Right atrium auricular region (tissue), 2 donors: ENCODE measurements around the gene CCM2L. TPM values are rescaled to one million over a fixed set of nuclear protein-coding genes. Genes with fewer than 3 reads are reported as not detected.

ENCODE experiments used
- DNase-seq: peaks from one replicate; pipeline ENCODE4 v3.0.0-alpha.2; 2019; ENCODE audit warnings: low spot score
- H3K27ac ChIP-seq, 2 donors: fragments of 200-600 bp; sonication (generic); 1 replicate in 1 of 2; 2 replicates in 1 of 2; pipeline ENCODE4 v1.5.1; 2016 to 2019
- H3K27me3 ChIP-seq, 2 donors: fragments of 200-600 bp; sonication (generic); one replicate each; pipeline versions ENCODE4 v1.5.1 to v1.6.0; 2017 to 2019
- H3K36me3 ChIP-seq: fragments of 200-600 bp; sonication (generic); one replicate; pipeline ENCODE4 v1.5.1; 2016
- H3K4me1 ChIP-seq, 2 donors: fragments of 200-600 bp; sonication (generic); one replicate each; pipeline versions ENCODE4 v1.5.1 to v1.6.0; 2017 to 2019
- H3K4me3 ChIP-seq, 2 donors: fragments of 200-600 bp; sonication (generic); 1 replicate in 1 of 2; 2 replicates in 1 of 2; pipeline ENCODE4 v1.5.1; 2017 to 2019; ENCODE audit warnings: mild to moderate bottlenecking in 1 of 2, moderate library complexity in 1 of 2
- H3K9me3 ChIP-seq, 2 donors: fragments of 200-600 bp; sonication (generic); one replicate each; pipeline ENCODE4 v1.5.1; 2019
- CTCF ChIP-seq, 2 donors: fragments of 200-600 bp; sonication (generic); IDR thresholded peaks; one replicate each; pipeline ENCODE4 v1.5.1; 2019; ENCODE audit warnings: antibody characterized with exemption in 2 of 2
- total RNA-seq, 2 donors: library from RNA; depleted of rRNA; stranded (reverse); fragments of >200 nt; gene quantifications; one replicate each; pipeline ENCODE4 v1.1.0, GENCODE V29; 2016

CCM2L gene
- total RNA-seq, 2 donors from 2014 or later = 6.0 to 8.1 TPM

- H3K4me3 ChIP-seq = no peak overlapping the region
- no peaks in the 10 kb centered on the region for H3K27me3 ChIP-seq
- no peak for TF ChIP-seq CTCF (IDR thresholded peaks at IDR 0.05)
- H3K27ac ChIP-seq = peak overlapping the region in 1 of 2 donors; percentile 48
- peaks cover 0 to 29% of the 10 kb centered on the region in 2 donors for H3K4me1 ChIP-seq
- no peaks in the 10 kb centered on the region for H3K9me3 ChIP-seq
- no peak for DNase-seq
- no peaks in the 10 kb centered on the region for H3K36me3 ChIP-seq
Observed at GRCh38 chr20:32006841-32007786, 3.1 kb upstream of the CCM2L start.

- no peak for TF ChIP-seq CTCF (IDR thresholded peaks at IDR 0.05)
- Histone ChIP-seq H3K27ac (peak overlapping the region in 1 of 2 donors; percentile 50), H3K4me3 (no peak overlapping the region)
Observed at GRCh38 chr20:32007787-32008616, 2.2 kb upstream of the CCM2L start.

GRCh38 chr20:32009564-32009963 lies 674 bp upstream of the CCM2L start:
- no peaks in the 10 kb centered on the region for H3K27me3 ChIP-seq
- DNase-seq = no peak
- H3K9me3 ChIP-seq = no peaks in the 10 kb centered on the region
- H3K4me1 ChIP-seq = peaks cover 0 to 29% of the 10 kb centered on the region in 2 donors
- no peak for TF ChIP-seq CTCF (IDR thresholded peaks at IDR 0.05)
- H3K27ac ChIP-seq = peak overlapping the region in 1 of 2 donors; percentile 61
- no peak overlapping the region for H3K4me3 ChIP-seq
- no peaks in the 10 kb centered on the region for H3K36me3 ChIP-seq

More at GRCh38 chr20:32007787-32008616, 2.2 kb upstream of the CCM2L start:
- Histone ChIP-seq H3K36me3 (no peaks in the 10 kb centered on the region), H3K4me1 (peaks cover 0 to 29% of the 10 kb centered on the region in 2 donors), H3K9me3 (no peaks in the 10 kb centered on the region), H3K27me3 (no peaks in the 10 kb centered on the region)
- peak; percentile 63 for DNase-seq

GRCh38 chr20:32010666-32011065 lies 428 bp downstream of the CCM2L start:
- DNase-seq = no peak
- Histone ChIP-seq H3K9me3 (no peaks in the 10 kb centered on the region), H3K4me3 (peak overlapping the region; percentile 31 to 45), H3K36me3 (no peaks in the 10 kb centered on the region), H3K4me1 (peaks cover 0 to 29% of the 10 kb centered on the region in 2 donors), H3K27ac (peak overlapping the region; percentile 16 to 61), H3K27me3 (no peaks in the 10 kb centered on the region)
- TF ChIP-seq CTCF (IDR thresholded peaks at IDR 0.05) = no peak

- peaks cover 0 to 23% of the 10 kb centered on the region in 2 donors for H3K4me1 ChIP-seq
- no peaks in the 10 kb centered on the region for H3K36me3 ChIP-seq
- no peak overlapping the region for H3K27ac ChIP-seq
- no peak for DNase-seq
- no peaks in the 10 kb centered on the region for H3K9me3 ChIP-seq
- TF ChIP-seq CTCF (IDR thresholded peaks at IDR 0.05) = no peak
- H3K4me3 ChIP-seq = peak overlapping the region in 1 of 2 donors; percentile 45
- no peaks in the 10 kb centered on the region for H3K27me3 ChIP-seq
Observed at GRCh38 chr20:32012159-32012688, 2.0 kb downstream of the CCM2L start.
